DND-41 (cell line): Measurements from ENCODE around the gene MELK.
A peak's percentile ranks its signal among the peaks of the same experiment; 100 is the strongest.
"Not testable (repeated sequence)": the region's sequence is repeated elsewhere in the genome, so short reads cannot be mapped to it uniquely, and the experiment has no call there.

Experiments
- ATAC-seq: fragments of 200-7000 bp; cut with Tn5 transposase; 3 replicates; pipeline ENCODE4 v1.9.1; 2021; ENCODE audit warnings: low read depth; ENCODE audit not compliant: insufficient read depth
- DNase-seq: peaks from one replicate; pipeline ENCODE4 v3.0.0-alpha.2; 2020
- H2AFZ ChIP-seq: 2 replicates; pipeline ENCODE4 v1.6.0; 2012; ENCODE audit warnings: low read depth, low read length
- H3K27ac ChIP-seq: 2 replicates; pipeline ENCODE4 v1.5.1; 2012; ENCODE audit warnings: low read length, inconsistent platforms
- H3K27me3 ChIP-seq: fragments of 200-600 bp; sonication (generic); 2 replicates; pipeline ENCODE4 v1.6.0; 2012; ENCODE audit warnings: low read length, mild to moderate bottlenecking, inconsistent platforms; ENCODE audit not compliant: insufficient read depth, poor library complexity
- H3K36me3 ChIP-seq: 2 replicates; pipeline ENCODE4 v1.5.1; 2012; ENCODE audit warnings: low read length, inconsistent platforms; ENCODE audit not compliant: insufficient read depth
- H3K4me1 ChIP-seq: 2 replicates; pipeline ENCODE4 v1.5.1; 2012; ENCODE audit warnings: mild to moderate bottlenecking, low read length; ENCODE audit not compliant: insufficient read depth
- H3K4me2 ChIP-seq: 2 replicates; pipeline ENCODE4 v1.6.0; 2012; ENCODE audit warnings: mild to moderate bottlenecking, moderate library complexity, low read length, inconsistent platforms; ENCODE audit not compliant: insufficient read depth
- H3K4me3 ChIP-seq, 2 experiments: fragments of 200-600 bp in 1 of 2; shearing (Covaris generic) in 1 of 2; 2 replicates each; pipeline ENCODE4 v1.5.1; 2012 to 2016; ENCODE audit warnings: inconsistent platforms in 2 of 2, low read length in 2 of 2, mild to moderate bottlenecking in 2 of 2, low read depth in 1 of 2, moderate library complexity in 1 of 2
- H3K79me2 ChIP-seq: 2 replicates; pipeline ENCODE4 v1.6.0; 2012; ENCODE audit warnings: low read length, inconsistent platforms; ENCODE audit not compliant: insufficient read depth
- H3K9ac ChIP-seq: 2 replicates; pipeline ENCODE4 v1.6.0; 2012; ENCODE audit warnings: low read depth, mild to moderate bottlenecking, inconsistent platforms, low read length, moderate library complexity
- H3K9me3 ChIP-seq: 2 replicates; pipeline ENCODE4 v1.5.1; 2012; ENCODE audit warnings: low read length, moderate library complexity, mild to moderate bottlenecking, inconsistent platforms; ENCODE audit not compliant: insufficient read depth, severe bottlenecking
- H4K20me1 ChIP-seq: 2 replicates; pipeline ENCODE4 v1.6.0; 2012; ENCODE audit warnings: low read length; ENCODE audit not compliant: insufficient read depth
- CTCF ChIP-seq: IDR thresholded peaks from 2 replicates; pipeline ENCODE4 v1.5.1; 2012; ENCODE audit warnings: borderline replicate concordance, low read length, moderate library complexity, mild to moderate bottlenecking; ENCODE audit not compliant: poor library complexity, severe bottlenecking; ENCODE audit errors: extremely low read depth
- EZH2 ChIP-seq: IDR thresholded peaks from 3 replicates; pipeline ENCODE4 v1.6.1; 2012; ENCODE audit warnings: borderline replicate concordance, low read depth, mild to moderate bottlenecking, moderate library complexity, low read length, inconsistent platforms; ENCODE audit not compliant: severe bottlenecking

The MELK gene

DNA sequence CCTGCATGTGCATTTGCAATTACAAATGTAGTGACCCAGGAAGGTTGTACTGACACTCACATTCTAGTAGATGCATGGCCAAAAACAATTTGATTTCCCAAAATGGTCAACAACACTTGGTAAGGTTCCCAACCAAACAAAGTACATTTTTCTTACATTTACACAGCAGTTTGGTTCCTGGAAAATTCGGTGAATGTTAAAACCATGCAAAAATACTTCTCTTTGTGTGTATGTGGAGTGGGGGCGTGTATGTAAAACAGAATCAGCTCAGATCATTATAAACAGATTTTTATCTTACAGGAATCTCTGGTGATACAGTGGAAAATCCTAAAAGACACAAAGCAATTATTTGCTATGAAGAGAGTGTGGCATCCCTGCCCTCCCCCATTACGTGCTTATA, 25.1 kb upstream of the MELK start:
- peaks cover 12% of the 10 kb centered on the region for H3K4me1 ChIP-seq
- no peak overlapping the region for H3K9ac ChIP-seq
- H3K36me3 ChIP-seq, result no peaks in the 10 kb centered on the region
- no peaks in the 10 kb centered on the region for H3K79me2 ChIP-seq
- TF ChIP-seq CTCF (no peak), EZH2 (no peak)
- H3K4me2 ChIP-seq, result no peak overlapping the region
- no peak overlapping the region for H3K27ac ChIP-seq
- H3K9me3 ChIP-seq, result no peaks in the 10 kb centered on the region
- H3K27me3 ChIP-seq, result no peaks in the 10 kb centered on the region
- DNase-seq (no peak), ATAC-seq (no peak)
- H2AFZ ChIP-seq, result no peak overlapping the region
- no peaks in the 10 kb centered on the region for H4K20me1 ChIP-seq
- H3K4me3 ChIP-seq, result no peak overlapping the region

GRCh38 chr9:36548454-36548853, 24.2 kb upstream of the MELK start:
- peak; percentile 91 for ATAC-seq
- Histone ChIP-seq H3K9ac (no peak overlapping the region), H3K27me3 (no peaks in the 10 kb centered on the region), H3K4me1 (peaks cover 12% of the 10 kb centered on the region), H4K20me1 (no peaks in the 10 kb centered on the region), H3K27ac (no peak overlapping the region), H3K9me3 (no peaks in the 10 kb centered on the region), H3K4me3 (no peak overlapping the region), H3K36me3 (no peaks in the 10 kb centered on the region), H3K79me2 (no peaks in the 10 kb centered on the region), H3K4me2 (no peak overlapping the region), H2AFZ (no peak overlapping the region)
- TF ChIP-seq EZH2, result no peak
- peak; percentile 50 for DNase-seq

DNA sequence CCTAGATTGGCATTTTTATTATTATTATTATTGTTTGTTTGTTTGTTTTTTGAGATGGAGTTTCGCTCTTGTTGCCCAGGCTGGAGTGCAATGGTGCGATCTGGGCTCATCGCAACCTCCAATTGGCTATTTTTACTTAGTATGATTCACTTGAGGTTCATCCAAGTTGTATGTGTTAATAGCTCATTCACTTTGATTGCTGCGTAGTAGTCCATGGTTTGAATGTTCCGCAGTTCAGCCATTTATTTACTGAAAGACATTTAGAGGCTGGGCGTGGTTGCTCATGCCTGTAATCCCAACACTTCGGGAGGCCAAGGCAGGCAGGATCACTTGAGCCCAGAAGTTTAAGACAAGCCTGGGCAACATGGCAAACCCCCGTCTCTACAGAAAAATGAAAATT, 22.6 kb upstream of the MELK start:
- H2AFZ ChIP-seq, result no peak overlapping the region
- DNase-seq (no peak), ATAC-seq (no peak)
- H3K4me3 ChIP-seq, result no peak overlapping the region
- no peaks in the 10 kb centered on the region for H3K27me3 ChIP-seq
- no peaks in the 10 kb centered on the region for H4K20me1 ChIP-seq
- H3K79me2 ChIP-seq, result no peaks in the 10 kb centered on the region
- TF ChIP-seq EZH2, result no peak
- TF ChIP-seq CTCF, result no peak
- no peak overlapping the region for H3K4me2 ChIP-seq
- peaks cover 12% of the 10 kb centered on the region for H3K4me1 ChIP-seq
- no peak overlapping the region for H3K27ac ChIP-seq
- no peak overlapping the region for H3K9ac ChIP-seq
- H3K36me3 ChIP-seq, result no peaks in the 10 kb centered on the region
- H3K9me3 ChIP-seq, result no peaks in the 10 kb centered on the region

- not testable (repeated sequence) for H4K20me1 ChIP-seq, H3K4me3 ChIP-seq, H3K79me2 ChIP-seq, H3K9me3 ChIP-seq, ATAC-seq, H3K36me3 ChIP-seq, H3K9ac ChIP-seq, H3K4me2 ChIP-seq, H2AFZ ChIP-seq, H3K27me3 ChIP-seq, DNase-seq, H3K27ac ChIP-seq
- H3K4me1 ChIP-seq, result peaks cover 12% of the 10 kb centered on the region
These were observed 22.0 kb upstream of the MELK start for GRCh38 chr9:36550631-36551098.

DNA sequence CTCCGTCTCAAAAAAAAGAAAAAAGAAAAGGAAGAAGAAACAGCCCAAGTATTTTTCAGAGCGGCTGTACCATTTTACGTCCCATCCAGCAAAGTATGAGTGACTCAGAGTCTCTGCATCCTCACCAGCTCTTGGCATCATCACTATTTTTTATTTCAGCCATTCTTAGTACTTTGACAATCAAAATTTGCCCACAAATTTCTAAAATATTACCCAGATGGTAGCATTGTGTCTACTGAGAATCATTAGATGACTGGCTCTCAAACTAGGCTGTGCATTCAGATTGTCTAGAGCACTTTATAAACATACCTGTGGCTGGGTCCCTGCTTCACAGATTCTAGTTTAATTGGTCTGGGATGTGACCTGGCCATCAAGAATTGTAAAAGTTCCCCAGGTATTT, 21.6 kb upstream of the MELK start:
- TF ChIP-seq CTCF (no peak), EZH2 (no peak)
- no peak for DNase-seq
- Histone ChIP-seq H3K27me3 (no peaks in the 10 kb centered on the region), H3K27ac (no peak overlapping the region), H3K9ac (no peak overlapping the region), H3K9me3 (no peaks in the 10 kb centered on the region), H4K20me1 (no peaks in the 10 kb centered on the region), H3K36me3 (no peaks in the 10 kb centered on the region), H3K79me2 (no peaks in the 10 kb centered on the region), H3K4me3 (no peak overlapping the region), H3K4me1 (peaks cover 13% of the 10 kb centered on the region), H3K4me2 (no peak overlapping the region), H2AFZ (no peak overlapping the region)
- no peak for ATAC-seq
